Pancreas (tissue), 10 donors: ENCODE data around the gene IL23A. TPM values are rescaled to one million over a fixed set of nuclear protein-coding genes. Genes with fewer than 3 reads are reported as not detected.
A peak's percentile ranks its signal among the peaks of the same experiment; 100 is the strongest.

ENCODE experiments used
- ATAC-seq, 4 donors: fragments of 200-7000 bp; cut with Tn5 transposase; one replicate each; pipeline versions ENCODE4 v1.8.0 to v1.9.1; 2020; ENCODE audit warnings: mild to moderate bottlenecking in 4 of 4, moderate library complexity in 4 of 4
- DNase-seq, 6 donors: peaks; one replicate each; pipeline ENCODE4 v3.0.0-alpha.2; 2020
- FAIRE-seq: peaks from 2 replicates; lab custom pipeline; 2012; peaks lifted over from hg19 to GRCh38; lab: Jason Lieb, UNC
- H3K27ac ChIP-seq, 4 donors: fragments of 200-600 bp; sonication (generic); 1 replicate in 3 of 4; 2 replicates in 1 of 4; pipeline versions ENCODE4 v1.5.0 to v1.8.0; 2020
- H3K27me3 ChIP-seq, 4 donors: fragments of 200-600 bp; one replicate each; pipeline ENCODE4 v1.8.0; 2021
- H3K36me3 ChIP-seq, 3 donors: fragments of 200-600 bp; sonication (generic) in 1 of 3; one replicate each; pipeline versions ENCODE4 v1.5.0 to v1.8.0; 2020 to 2021
- H3K4me1 ChIP-seq, 3 donors: fragments of 200-600 bp; one replicate each; pipeline ENCODE4 v1.8.0; 2021
- H3K4me3 ChIP-seq, 4 donors: fragments of 200-600 bp; sonication (generic) in 2 of 4; one replicate each; pipeline versions ENCODE4 v1.5.0 to v1.8.0; 2020 to 2021
- H3K9me3 ChIP-seq, 4 donors: fragments of 200-600 bp; one replicate each; pipeline ENCODE4 v1.8.0; 2021
- WGBS, 2 donors: extraction: QIAGEN DNeasy Blood & Tissue Kit; methylation state at CpG; one replicate each; pipeline ENCODE4 v1.1.7; 2013; 5-methylcytosine and 5-hydroxymethylcytosine counted together
- intact Hi-C, 3 donors: fragments of 100-400 bp; cut with DNase I; formaldehyde crosslinking; loops; one replicate each; pipeline versions ENCODE4 v1.11.1 to v1.14.2; 2022
- polyA plus RNA-seq, 2 donors: library from polyadenylated mRNA; stranded (reverse); fragments of 200-250 nt; gene quantifications; one replicate each; pipeline ENCODE4 v1.2.3, GENCODE V29; 2013
- total RNA-seq, 6 donors: library from RNA; stranded (reverse); fragmentation: NEBNext Ultra II Directional in 4 of 6; extraction: Animal tissue kit (Norgen Biotek cat#: 25700) in 4 of 6; gene quantifications; one replicate each; pipeline versions ENCODE4 v1.2.1 to v1.2.4, GENCODE V29; 2021 to 2023
- TF ChIP-seq, protein P1 (sequence below), 4 donors: fragments of 200-600 bp; sonication (generic) in 3 of 4; IDR thresholded peaks; one replicate each; pipeline versions ENCODE4 v1.5.0 to v1.8.0; 2021; ENCODE audit warnings: antibody characterized with exemption in 4 of 4
- donor health status: healthy with polysubstance abuse.
- donor health status: DM: no; HTN: no; CAD: no; lungs with moderate emphysema.
- donor health status: DM: no; HTN: no; CAD: no.
- donor health status: control.
- donor health status: control.
- donor health status: Bipolar disorder and iron deficiency.
- donor health status: DM: yes; HTN: yes; CAD: no.
- donor health status: DM: no; HTN: no; CAD: no.
- donor health status: DM: no; HTN: no; CAD: no.
- donor health status: DM: yes; HTN: yes; CAD: no.

Gene IL23A
- total and polyA plus RNA-seq, 8 donors, result 0.20 to 3.7 (median 0.41) TPM; not detected in 1

DNA sequence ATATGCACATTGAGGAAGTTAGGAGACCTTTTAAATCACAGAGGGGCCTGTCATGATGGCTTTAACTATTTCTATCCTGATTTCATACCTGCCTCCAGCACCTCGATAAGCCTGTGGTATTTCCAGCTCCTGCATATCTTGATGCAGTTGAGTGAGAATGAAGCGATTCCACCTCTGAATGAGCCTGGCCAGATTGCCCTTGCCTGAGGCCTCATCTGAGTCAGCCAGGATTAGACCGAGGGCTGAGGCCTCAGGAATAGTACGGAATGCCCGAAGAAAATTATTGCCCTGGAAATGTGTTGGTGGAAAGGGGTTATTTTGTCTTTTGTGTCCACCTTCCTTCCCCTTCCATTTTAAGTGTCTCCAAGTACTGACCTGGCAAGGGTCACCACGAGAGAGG is 14.5 kb upstream of the IL23A start:
- H3K4me1 ChIP-seq, result no peaks in the 10 kb centered on the region
- DNase-seq (peak in 1 of 6 donors; percentile 5), ATAC-seq (no peak), FAIRE-seq (no peak)
- no peak overlapping the region for H3K4me3 ChIP-seq
- no peaks in the 10 kb centered on the region for H3K9me3 ChIP-seq
- TF ChIP-seq, protein P1, sequence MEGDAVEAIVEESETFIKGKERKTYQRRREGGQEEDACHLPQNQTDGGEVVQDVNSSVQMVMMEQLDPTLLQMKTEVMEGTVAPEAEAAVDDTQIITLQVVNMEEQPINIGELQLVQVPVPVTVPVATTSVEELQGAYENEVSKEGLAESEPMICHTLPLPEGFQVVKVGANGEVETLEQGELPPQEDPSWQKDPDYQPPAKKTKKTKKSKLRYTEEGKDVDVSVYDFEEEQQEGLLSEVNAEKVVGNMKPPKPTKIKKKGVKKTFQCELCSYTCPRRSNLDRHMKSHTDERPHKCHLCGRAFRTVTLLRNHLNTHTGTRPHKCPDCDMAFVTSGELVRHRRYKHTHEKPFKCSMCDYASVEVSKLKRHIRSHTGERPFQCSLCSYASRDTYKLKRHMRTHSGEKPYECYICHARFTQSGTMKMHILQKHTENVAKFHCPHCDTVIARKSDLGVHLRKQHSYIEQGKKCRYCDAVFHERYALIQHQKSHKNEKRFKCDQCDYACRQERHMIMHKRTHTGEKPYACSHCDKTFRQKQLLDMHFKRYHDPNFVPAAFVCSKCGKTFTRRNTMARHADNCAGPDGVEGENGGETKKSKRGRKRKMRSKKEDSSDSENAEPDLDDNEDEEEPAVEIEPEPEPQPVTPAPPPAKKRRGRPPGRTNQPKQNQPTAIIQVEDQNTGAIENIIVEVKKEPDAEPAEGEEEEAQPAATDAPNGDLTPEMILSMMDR (IDR thresholded peaks at IDR 0.05), result no peak
- peaks cover 2 to 58% (median 34%) of the 10 kb centered on the region in 3 donors for H3K36me3 ChIP-seq
- 92 to 93% methylated on average over 6 of the region's 6 CpGs for WGBS, 2 donors
- H3K27ac ChIP-seq, result no peak overlapping the region
- H3K27me3 ChIP-seq, result no peaks in the 10 kb centered on the region
- intact Hi-C loops, result no loop called here

DNA sequence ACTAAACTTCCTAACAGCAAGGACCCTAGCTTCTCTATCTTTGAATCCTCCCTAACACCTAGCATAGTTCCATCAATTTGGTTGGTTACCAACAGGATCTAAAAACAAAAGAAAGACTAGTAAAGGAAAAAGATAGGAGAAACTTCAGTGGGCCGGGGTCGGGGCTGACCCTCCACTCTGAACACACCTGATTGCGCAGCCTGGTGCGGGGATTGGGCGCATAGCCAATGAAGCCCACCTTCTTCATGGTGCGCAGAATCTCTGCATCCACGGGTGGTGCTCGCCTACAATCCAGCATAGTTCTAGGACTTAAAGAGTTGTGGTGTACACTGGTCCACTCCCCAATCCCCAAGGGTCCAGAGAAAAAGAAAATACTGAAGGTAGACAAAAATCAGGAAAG is 12.6 kb upstream of the IL23A start:
- Histone ChIP-seq H3K36me3 (peaks cover 2 to 49% (median 32%) of the 10 kb centered on the region in 3 donors), H3K4me3 (no peak overlapping the region), H3K27ac (no peak overlapping the region), H3K4me1 (no peaks in the 10 kb centered on the region), H3K27me3 (no peaks in the 10 kb centered on the region), H3K9me3 (no peaks in the 10 kb centered on the region)
- ATAC-seq, result no peak
- intact Hi-C loops, result no loop called here
- TF ChIP-seq, protein P1 (IDR thresholded peaks at IDR 0.05), result no peak
- peak in 1 of 6 donors; percentile 50 for DNase-seq
- 94 to 97% methylated on average over 8 of the region's 8 CpGs for WGBS, 2 donors
- no peak for FAIRE-seq

DNA sequence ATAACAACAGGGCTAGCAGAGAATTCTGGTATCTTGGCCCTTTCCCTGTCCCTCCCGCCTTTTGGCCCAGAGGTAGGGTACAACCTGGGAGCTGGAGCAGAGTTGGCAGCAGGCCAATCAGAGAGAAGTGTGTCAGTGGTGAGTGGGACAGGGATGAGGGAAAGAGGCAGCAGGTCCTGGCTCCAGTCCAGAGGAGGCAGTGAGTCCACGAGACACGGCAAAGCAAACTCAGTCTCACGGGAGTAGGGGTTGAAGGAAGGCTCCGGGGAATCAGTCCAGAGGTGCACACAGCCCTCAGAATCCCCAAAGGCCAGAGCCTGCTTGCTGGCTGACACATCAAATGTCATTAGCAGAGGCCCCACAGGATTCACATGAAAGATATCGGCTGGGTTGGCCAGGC is 12.2 kb upstream of the IL23A start:
- FAIRE-seq (no peak), DNase-seq (peak in 2 of 6 donors; percentile 50), ATAC-seq (peak in 1 of 4 donors; percentile 15)
- no peak overlapping the region for H3K27ac ChIP-seq
- no peak overlapping the region for H3K4me3 ChIP-seq
- H3K36me3 ChIP-seq, result peaks cover 2 to 49% (median 32%) of the 10 kb centered on the region in 3 donors
- intact Hi-C loops, result no loop called here
- no peaks in the 10 kb centered on the region for H3K9me3 ChIP-seq
- TF ChIP-seq, protein P1 (IDR thresholded peaks at IDR 0.05), result no peak
- no peaks in the 10 kb centered on the region for H3K27me3 ChIP-seq
- H3K4me1 ChIP-seq, result no peaks in the 10 kb centered on the region
- 83 to 86% methylated on average over 6 of the region's 6 CpGs for WGBS, 2 donors

DNA sequence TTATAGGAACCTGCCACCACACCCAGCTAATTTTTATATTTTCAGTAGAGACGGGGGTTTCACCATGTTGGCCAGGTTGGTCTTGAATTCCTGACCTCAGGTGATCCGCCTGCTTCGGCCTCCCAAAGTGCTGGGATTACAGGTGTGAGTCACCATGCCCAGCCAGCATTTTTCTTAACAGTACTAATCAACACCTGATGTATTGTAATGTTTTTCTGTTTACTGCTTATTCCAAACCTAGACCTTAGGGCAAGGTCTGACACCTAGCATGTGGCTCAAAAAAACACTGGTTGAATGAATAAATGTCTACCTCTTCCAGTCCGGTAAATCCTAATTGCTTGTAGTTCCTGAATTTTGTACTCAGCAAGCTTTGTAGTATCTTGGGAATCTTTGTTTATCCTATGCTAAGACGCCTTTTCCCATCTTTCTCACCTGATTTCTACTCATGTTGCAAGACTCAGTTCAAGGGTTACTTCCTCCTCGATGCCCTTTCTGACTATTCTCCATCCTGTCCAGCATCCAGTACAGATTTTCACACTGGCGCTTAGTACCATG is 7.7 kb upstream of the IL23A start:
- no peak for ATAC-seq
- 94 to 98% methylated on average over 7 of the region's 7 CpGs for WGBS, 2 donors
- intact Hi-C loops, result no loop called here
- Histone ChIP-seq H3K27me3 (no peaks in the 10 kb centered on the region), H3K4me1 (peaks cover 0 to 6% (median 0%) of the 10 kb centered on the region in 3 donors), H3K27ac (no peak overlapping the region), H3K36me3 (peaks cover 2 to 13% (median 9%) of the 10 kb centered on the region in 3 donors), H3K4me3 (no peak overlapping the region), H3K9me3 (no peaks in the 10 kb centered on the region)
- DNase-seq, result no peak
- FAIRE-seq, result no peak
- TF ChIP-seq, protein P1 (IDR thresholded peaks at IDR 0.05), result no peak

DNA sequence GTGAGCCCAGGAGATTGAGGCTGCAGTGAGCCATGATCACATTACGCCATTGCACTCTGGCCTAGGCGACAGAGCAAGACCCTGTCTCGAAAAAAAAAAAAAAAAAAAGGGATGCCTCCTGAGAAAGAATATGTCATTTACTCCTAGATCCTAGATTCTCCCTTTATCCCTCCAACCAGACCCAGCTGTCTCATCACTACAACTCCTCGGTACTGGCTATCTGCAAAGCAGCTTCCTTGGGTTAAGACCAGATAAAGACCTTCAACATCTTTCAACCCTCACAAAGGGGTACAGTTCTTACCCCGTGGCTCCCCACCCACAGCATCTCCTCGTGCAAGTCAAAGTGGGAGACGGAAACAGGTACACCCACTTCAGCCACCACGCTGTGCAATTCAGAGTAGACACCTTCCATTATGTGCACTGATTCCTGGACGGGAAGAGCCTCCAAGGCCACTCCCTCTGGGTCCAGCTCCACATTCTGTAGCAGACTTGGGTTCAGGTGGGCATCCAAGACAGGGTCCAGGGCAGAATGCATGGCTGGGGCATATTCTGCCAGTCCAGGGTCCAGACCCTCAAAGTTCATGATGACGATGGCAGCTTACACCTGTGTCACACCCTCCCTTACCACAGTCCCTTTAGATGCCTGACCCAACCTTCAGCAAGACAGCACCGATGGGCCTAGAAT is 6.0 kb upstream of the IL23A start:
- 90 to 96% methylated on average over 11 of the region's 11 CpGs for WGBS, 2 donors
- Histone ChIP-seq H3K27me3 (no peaks in the 10 kb centered on the region), H3K27ac (peak overlapping the region in 2 of 4 donors; percentile 92 to 97), H3K9me3 (no peaks in the 10 kb centered on the region), H3K36me3 (peaks cover 0 to under 1% (median 0%) of the 10 kb centered on the region in 3 donors), H3K4me3 (peak overlapping the region in 3 of 4 donors; percentile 37 to 68 (median 51)), H3K4me1 (peaks cover 0 to 6% (median 0%) of the 10 kb centered on the region in 3 donors)
- DNase-seq, result peak in 1 of 6 donors; percentile 45
- TF ChIP-seq, protein P1 (IDR thresholded peaks at IDR 0.05), result no peak
- FAIRE-seq, result no peak
- intact Hi-C loops, result no loop called here
- no peak for ATAC-seq
